D721Med (cell line): ENCODE measurements around the gene ACP7.
"Not testable (repeated sequence)": the region's sequence is repeated elsewhere in the genome, so short reads cannot be mapped to it uniquely, and the experiment has no call there.

Experiments used
- DNase-seq: peaks from one replicate; pipeline ENCODE4 v3.0.0; 2011; ENCODE audit warnings: low spot score; ENCODE audit not compliant: insufficient read length
- FAIRE-seq: peaks from 2 replicates; lab custom pipeline; 2011; peaks lifted over from hg19 to GRCh38; lab: Jason Lieb, UNC
- TF ChIP-seq, protein P1 (sequence below): IDR thresholded peaks from 2 replicates; pipeline ENCODE4 v1.5.1; 2012; ENCODE audit warnings: mild to moderate bottlenecking, control low read depth; ENCODE audit not compliant: insufficient read depth; ENCODE audit errors: missing control alignments

Gene ACP7

DNA sequence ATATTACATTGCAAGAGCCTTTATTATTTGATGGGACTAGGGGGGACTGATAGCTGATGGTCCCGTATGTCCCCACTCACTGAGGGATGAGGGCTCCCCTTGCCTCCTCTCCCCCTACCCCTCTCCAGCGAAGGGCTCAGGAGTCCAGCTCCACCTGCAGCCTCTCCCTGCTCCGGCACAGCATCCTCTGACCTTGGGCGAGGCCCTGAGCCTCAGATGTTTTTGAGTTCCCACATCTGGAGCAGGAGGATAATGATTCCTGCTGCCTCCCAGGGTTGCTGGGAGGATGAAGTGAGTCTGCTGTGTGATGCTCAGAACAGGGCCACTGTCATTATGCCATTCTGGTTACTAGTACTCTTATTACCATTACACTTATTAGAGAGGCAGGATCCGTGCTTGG lies 56.4 kb downstream of the ACP7 start:
- FAIRE-seq (no peak), DNase-seq (no peak)
- TF ChIP-seq, protein P1, sequence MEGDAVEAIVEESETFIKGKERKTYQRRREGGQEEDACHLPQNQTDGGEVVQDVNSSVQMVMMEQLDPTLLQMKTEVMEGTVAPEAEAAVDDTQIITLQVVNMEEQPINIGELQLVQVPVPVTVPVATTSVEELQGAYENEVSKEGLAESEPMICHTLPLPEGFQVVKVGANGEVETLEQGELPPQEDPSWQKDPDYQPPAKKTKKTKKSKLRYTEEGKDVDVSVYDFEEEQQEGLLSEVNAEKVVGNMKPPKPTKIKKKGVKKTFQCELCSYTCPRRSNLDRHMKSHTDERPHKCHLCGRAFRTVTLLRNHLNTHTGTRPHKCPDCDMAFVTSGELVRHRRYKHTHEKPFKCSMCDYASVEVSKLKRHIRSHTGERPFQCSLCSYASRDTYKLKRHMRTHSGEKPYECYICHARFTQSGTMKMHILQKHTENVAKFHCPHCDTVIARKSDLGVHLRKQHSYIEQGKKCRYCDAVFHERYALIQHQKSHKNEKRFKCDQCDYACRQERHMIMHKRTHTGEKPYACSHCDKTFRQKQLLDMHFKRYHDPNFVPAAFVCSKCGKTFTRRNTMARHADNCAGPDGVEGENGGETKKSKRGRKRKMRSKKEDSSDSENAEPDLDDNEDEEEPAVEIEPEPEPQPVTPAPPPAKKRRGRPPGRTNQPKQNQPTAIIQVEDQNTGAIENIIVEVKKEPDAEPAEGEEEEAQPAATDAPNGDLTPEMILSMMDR: no peak

DNA sequence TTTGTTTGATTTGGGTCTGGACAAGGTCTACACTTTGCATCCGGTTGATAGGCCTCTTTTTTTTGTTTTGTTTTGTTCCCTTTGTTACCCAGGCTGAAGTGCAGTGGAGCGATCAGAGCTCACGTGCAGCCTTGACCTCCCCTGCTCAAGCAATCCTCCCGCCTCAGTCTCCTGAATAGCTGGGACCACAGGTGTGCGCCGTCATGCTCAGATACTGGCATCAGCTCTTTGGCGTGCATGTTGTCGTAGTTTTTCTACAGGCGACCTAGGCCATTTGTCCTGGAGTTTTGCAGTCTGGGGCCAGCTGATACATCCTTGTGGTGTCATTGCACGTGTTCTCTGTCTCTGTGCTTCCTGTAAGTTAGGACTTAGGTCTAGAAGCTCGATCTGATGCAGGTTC lies 57.8 kb downstream of the ACP7 start:
- FAIRE-seq: no peak
- TF ChIP-seq, protein P1: no peak
- DNase-seq: no peak

DNA sequence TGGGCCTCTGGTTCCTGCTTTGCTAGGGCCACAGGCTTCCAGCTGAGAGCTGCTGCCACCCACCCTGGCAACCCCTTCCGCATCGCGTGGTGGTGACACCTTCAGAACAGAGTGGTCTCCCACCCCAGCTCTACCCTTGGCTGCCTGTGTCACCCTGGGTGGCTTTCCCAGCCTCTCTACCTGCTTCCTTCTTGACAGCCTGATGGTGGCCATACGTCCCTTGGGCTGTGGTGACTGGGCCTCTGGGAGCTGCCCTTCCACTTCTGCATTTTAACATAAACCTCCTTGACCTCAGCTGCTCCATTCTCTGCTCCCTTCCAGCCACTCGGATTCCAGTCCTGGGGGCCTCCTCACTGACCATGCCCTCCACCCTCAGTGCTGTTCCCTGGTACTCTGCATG lies 58.5 kb downstream of the ACP7 start:
- TF ChIP-seq, protein P1: no peak
- no peak for FAIRE-seq
- no peak for DNase-seq

GRCh38 chr19:39143757-39144289 lies 59.7 kb downstream of the ACP7 start:
- FAIRE-seq, DNase-seq: not testable (repeated sequence)

DNA sequence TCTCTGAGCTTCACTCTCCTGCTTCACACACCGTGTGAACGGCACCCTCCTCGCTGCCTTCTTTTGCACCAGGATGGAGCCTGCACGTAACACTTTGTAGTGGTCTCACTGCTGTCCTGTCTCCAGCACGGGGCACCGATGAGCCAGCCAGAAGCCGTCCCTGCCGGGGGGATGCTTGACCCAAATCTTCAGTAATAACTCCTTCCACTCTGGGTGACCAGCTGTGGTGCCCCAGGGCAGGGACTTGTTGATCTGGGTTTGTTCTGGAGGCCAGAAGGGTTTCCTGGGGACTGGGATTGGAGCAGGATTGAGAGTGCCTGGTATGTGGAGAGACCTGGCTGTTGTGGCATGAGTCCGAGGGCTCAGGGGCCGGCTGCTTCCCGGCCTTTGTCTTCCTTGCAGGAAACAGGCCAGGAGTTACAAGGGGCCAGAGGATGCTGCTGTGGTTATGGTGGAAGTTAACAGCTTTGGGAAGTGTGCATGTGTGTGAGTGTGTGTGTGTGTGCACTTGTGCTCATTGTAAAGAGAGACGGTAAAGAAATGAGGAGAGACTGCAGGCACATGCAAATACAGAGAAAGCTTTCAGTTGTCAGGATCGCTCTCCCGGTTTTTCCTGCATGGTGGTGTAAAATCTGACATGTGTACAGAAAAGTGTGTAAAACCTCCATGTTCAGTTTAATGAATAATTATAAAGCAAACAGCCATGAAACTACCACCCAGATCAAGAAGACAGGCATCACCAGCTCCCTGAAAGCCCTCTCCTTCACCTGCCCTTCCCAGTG lies 60.3 kb downstream of the ACP7 start:
- DNase-seq (no peak), FAIRE-seq (no peak)
- TF ChIP-seq, protein P1: no peak

DNA sequence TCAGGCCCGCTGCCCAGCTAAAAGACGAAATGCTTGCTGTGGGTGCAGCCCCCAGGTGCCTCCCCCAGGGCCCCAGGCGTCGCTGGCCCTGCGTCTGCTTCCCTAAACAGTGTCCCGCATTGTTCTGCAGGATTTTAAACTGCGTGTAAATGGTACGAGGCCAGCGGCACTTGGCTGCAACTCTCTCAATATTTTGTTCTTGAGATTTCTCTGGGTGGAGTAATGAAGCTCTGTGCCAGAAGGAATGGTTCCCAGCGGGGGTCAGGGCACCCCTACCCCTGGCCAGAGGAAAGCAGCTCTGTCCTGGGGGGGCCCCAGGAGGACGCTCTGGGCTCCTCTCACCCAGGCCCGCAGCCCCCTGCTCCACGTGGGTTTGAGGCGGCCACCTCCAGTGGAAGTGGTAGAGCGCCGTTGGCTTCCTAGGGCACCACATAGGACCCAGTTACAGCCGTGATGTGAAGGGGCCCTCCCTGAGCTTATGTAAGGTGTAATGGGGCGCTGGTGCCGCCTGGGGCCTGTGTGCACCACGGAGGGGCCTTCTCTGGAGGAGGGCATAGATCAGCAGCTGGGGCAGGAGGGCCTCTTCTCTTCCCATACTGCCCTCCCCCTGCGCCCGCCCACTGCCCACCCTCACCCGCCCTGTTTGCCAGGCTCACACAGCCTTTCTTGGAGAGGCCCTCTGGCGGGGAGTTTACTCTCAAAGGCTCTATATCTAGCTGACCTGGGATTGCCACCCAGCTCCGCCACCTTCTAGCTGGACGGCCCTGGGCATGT lies 61.2 kb downstream of the ACP7 start:
- no peak for DNase-seq
- FAIRE-seq: no peak
- TF ChIP-seq, protein P1: no peak

GRCh38 chr19:39146091-39146490 lies 61.9 kb downstream of the ACP7 start:
- DNase-seq: no peak
- TF ChIP-seq, protein P1: no peak
- no peak for FAIRE-seq
